WTC11 (cell line): ENCODE results near the gene RBMS1. TPM values are rescaled to one million over a fixed set of nuclear protein-coding genes. Genes with fewer than 3 reads are reported as not detected.

ENCODE experiments used
- ATAC-seq: fragments of 200-7000 bp; cut with Tn5 transposase; 2 replicates; pipeline ENCODE4 v1.10.0; 2021; ENCODE audit warnings: mild to moderate bottlenecking, moderate library complexity
- CTCF ChIA-PET: fragments of 300-600 bp; sonication (Branson Sonifier 250); formaldehyde crosslinking; loops from one replicate; lab custom pipeline; 2021; ENCODE audit warnings: antibody characterized with exemption; lab: Charles Lee
- POLR2A ChIA-PET: fragments of 350-600 bp; sonication (Branson Sonifier 250); formaldehyde crosslinking; loops from one replicate; lab custom pipeline; 2021; ENCODE audit warnings: antibody characterized with exemption; lab: Charles Lee
- DNase-seq: peaks from one replicate; pipeline ENCODE4 v3.0.0; 2021; ENCODE audit warnings: low spot score
- H3K27ac Mint-ChIP-seq: 2 replicates; pipeline ENCODE4 v1.8.0; 2021; ENCODE audit warnings: mixed read lengths
- H3K27me3 Mint-ChIP-seq: 2 replicates; pipeline ENCODE4 v1.8.0; 2021; ENCODE audit warnings: low read depth, mild to moderate bottlenecking, moderate library complexity, mixed read lengths
- H3K36me3 Mint-ChIP-seq: 2 replicates; pipeline ENCODE4 v1.8.0; 2021; ENCODE audit warnings: mixed read lengths
- H3K4me1 Mint-ChIP-seq: 2 replicates; pipeline ENCODE4 v1.8.0; 2022; ENCODE audit warnings: mixed read lengths
- H3K4me3 Mint-ChIP-seq: 2 replicates; pipeline ENCODE4 v1.8.0; 2021; ENCODE audit warnings: mild to moderate bottlenecking, moderate library complexity, mixed read lengths
- H3K9me3 Mint-ChIP-seq: 2 replicates; pipeline ENCODE4 v1.8.0; 2021; ENCODE audit warnings: mixed read lengths
- AFF4 ChIP-seq: sonication (generic); formaldehyde crosslinking; IDR thresholded peaks from 2 replicates; pipeline ENCODE4 v1.8.1; 2023; ENCODE audit warnings: mild to moderate bottlenecking, missing genetic modification reagents, borderline replicate concordance
- ARID4B ChIP-seq: sonication (generic); formaldehyde crosslinking; IDR thresholded peaks from 2 replicates; pipeline ENCODE4 v1.8.0; 2023; ENCODE audit warnings: missing genetic modification reagents, mild to moderate bottlenecking, borderline replicate concordance
- ATF3 ChIP-seq: sonication (generic); formaldehyde crosslinking; conservative IDR thresholded peaks from 2 replicates; pipeline ENCODE4 v1.8.1; 2022; ENCODE audit warnings: mild to moderate bottlenecking, missing genetic modification reagents
- CREM ChIP-seq: sonication (generic); formaldehyde crosslinking; IDR thresholded peaks from 2 replicates; pipeline ENCODE4 v1.8.1; 2022; ENCODE audit warnings: mild to moderate bottlenecking, missing genetic modification reagents, moderate library complexity
- ETV6 ChIP-seq: sonication (generic); formaldehyde crosslinking; IDR thresholded peaks from 2 replicates; pipeline ENCODE4 v1.8.1; 2022; ENCODE audit warnings: mild to moderate bottlenecking, missing genetic modification reagents
- FOXP4 ChIP-seq: sonication (generic); formaldehyde crosslinking; IDR thresholded peaks from 2 replicates; pipeline ENCODE4 v1.8.0; 2022; ENCODE audit warnings: mild to moderate bottlenecking, missing genetic modification reagents
- HMGXB4 ChIP-seq: sonication (generic); formaldehyde crosslinking; IDR thresholded peaks from 2 replicates; pipeline ENCODE4 v1.8.1; 2023; ENCODE audit warnings: mild to moderate bottlenecking, moderate library complexity, missing genetic modification reagents
- IRF2 ChIP-seq: sonication (generic); formaldehyde crosslinking; IDR thresholded peaks from 2 replicates; pipeline ENCODE4 v1.8.0; 2022; ENCODE audit warnings: low read depth, missing genetic modification reagents, borderline replicate concordance
- MLX ChIP-seq: sonication (generic); formaldehyde crosslinking; IDR thresholded peaks from 2 replicates; pipeline ENCODE4 v1.8.1; 2023; ENCODE audit warnings: mild to moderate bottlenecking, missing genetic modification reagents, moderate library complexity
- NR1H2 ChIP-seq: sonication (generic); formaldehyde crosslinking; IDR thresholded peaks from 2 replicates; pipeline ENCODE4 v1.9.0; 2021; ENCODE audit warnings: mild to moderate bottlenecking, moderate library complexity, missing genetic modification reagents
- SP1 ChIP-seq: sonication (generic); formaldehyde crosslinking; conservative IDR thresholded peaks from 2 replicates; pipeline ENCODE4 v1.8.1; 2022; ENCODE audit warnings: missing genetic modification reagents
- TCF7 ChIP-seq: sonication (generic); formaldehyde crosslinking; IDR thresholded peaks from 2 replicates; pipeline ENCODE4 v1.8.0; 2022; ENCODE audit warnings: mild to moderate bottlenecking, low read depth, missing genetic modification reagents, moderate library complexity
- ZNF263 ChIP-seq: sonication (generic); formaldehyde crosslinking; IDR thresholded peaks from 2 replicates; pipeline ENCODE4 v1.8.1; 2022; ENCODE audit warnings: low read depth, mild to moderate bottlenecking, moderate library complexity, missing genetic modification reagents
- ZNF281 ChIP-seq: sonication (generic); formaldehyde crosslinking; IDR thresholded peaks from 2 replicates; pipeline ENCODE4 v1.8.0; 2023; ENCODE audit warnings: mild to moderate bottlenecking, missing genetic modification reagents
- ZNF317 ChIP-seq: sonication (generic); formaldehyde crosslinking; IDR thresholded peaks from 2 replicates; pipeline ENCODE4 v1.8.1; 2023; ENCODE audit warnings: low read depth, mild to moderate bottlenecking, moderate library complexity, missing genetic modification reagents, borderline replicate concordance
- ZNF671 ChIP-seq: fragments of 250-450 bp; sonication (Bioruptor Pico); IDR thresholded peaks from 2 replicates; pipeline ENCODE4 v1.8.0; 2021; ENCODE audit warnings: mild to moderate bottlenecking
- total RNA-seq: library from RNA; stranded (reverse); gene quantifications from 3 replicates; pipeline ENCODE4 v1.2.3, GENCODE V29; 2021

RBMS1 gene
- total RNA-seq, 1 experiment from 2014 or later = 56.3 TPM

- TF ChIP-seq FOXP4 (CRISPR knock-in tag) = no peak
- no peak for TF ChIP-seq ZNF317 (CRISPR knock-in tag)
- no peak for TF ChIP-seq ZNF281 (CRISPR knock-in tag)
- no peak for TF ChIP-seq ZNF263 (CRISPR knock-in tag)
Observed at GRCh38 chr2:160401895-160402294, 91.7 kb downstream of the RBMS1 start (continued).

- no peak for TF ChIP-seq ARID4B
- no peak for TF ChIP-seq CREM (CRISPR knock-in tag)
- no peak for TF ChIP-seq ATF3 (CRISPR knock-in tag)
- TF ChIP-seq NR1H2 (CRISPR knock-in tag) = no peak
- no peak for TF ChIP-seq SP1 (CRISPR knock-in tag)
- TF ChIP-seq MLX (CRISPR knock-in tag) = no peak
- no peak for TF ChIP-seq TCF7
- TF ChIP-seq IRF2 (CRISPR knock-in tag) = no peak
- H3K4me3 Mint-ChIP-seq = no peak overlapping the region
- H3K27me3 Mint-ChIP-seq = peaks cover 19% of the 10 kb centered on the region
- ChIA-PET CTCF (interaction anchor here (1.0 kb wide), 1 partner anchor 130 kb away, joined by 3 read pairs; no protein-coding TSS in a partner anchor), POLR2A (no interaction called here)
- peaks cover 48% of the 10 kb centered on the region for H3K4me1 Mint-ChIP-seq
- H3K36me3 Mint-ChIP-seq = peaks cover 3% of the 10 kb centered on the region
- no peak overlapping the region for H3K27ac Mint-ChIP-seq
- DNase-seq (no peak), ATAC-seq (no peak)
- H3K9me3 Mint-ChIP-seq = peaks cover 3% of the 10 kb centered on the region; the same call in 1 of the 2 replicates
Observed at GRCh38 chr2:160399880-160400279, 93.7 kb downstream of the RBMS1 start.

GRCh38 chr2:160397530-160397865 is 96.1 kb downstream of the RBMS1 start:
- H3K27ac Mint-ChIP-seq = no peak overlapping the region
- peaks cover 43% of the 10 kb centered on the region for H3K4me1 Mint-ChIP-seq
- no peaks in the 10 kb centered on the region; the same call in 1 of the 2 replicates for H3K27me3 Mint-ChIP-seq
- DNase-seq (no peak), ATAC-seq (peak; percentile 89)
- H3K9me3 Mint-ChIP-seq = peaks cover 3% of the 10 kb centered on the region; the same call in 1 of the 2 replicates
- ChIA-PET CTCF (no interaction called here), POLR2A (no interaction called here)
- H3K36me3 Mint-ChIP-seq = peaks cover 3% of the 10 kb centered on the region
- no peak overlapping the region for H3K4me3 Mint-ChIP-seq
- TF ChIP-seq HMGXB4 (CRISPR knock-in tag) (no peak), AFF4 (CRISPR knock-in tag) (no peak), ETV6 (CRISPR knock-in tag) (no peak), ZNF671 (no peak)
